LNCAP (cell line): ENCODE measurements around the gene KRTAP9-8.
"Not testable (repeated sequence)": the region's sequence is repeated elsewhere in the genome, so short reads cannot be mapped to it uniquely, and the experiment has no call there.

Source experiments
- TF ChIP-seq, protein P1 (sequence below): fragments of 450-650 bp; IDR thresholded peaks from 2 replicates; pipeline ENCODE4 v1.5.1; 2017; ENCODE audit warnings: mild to moderate bottlenecking

Gene KRTAP9-8

DNA sequence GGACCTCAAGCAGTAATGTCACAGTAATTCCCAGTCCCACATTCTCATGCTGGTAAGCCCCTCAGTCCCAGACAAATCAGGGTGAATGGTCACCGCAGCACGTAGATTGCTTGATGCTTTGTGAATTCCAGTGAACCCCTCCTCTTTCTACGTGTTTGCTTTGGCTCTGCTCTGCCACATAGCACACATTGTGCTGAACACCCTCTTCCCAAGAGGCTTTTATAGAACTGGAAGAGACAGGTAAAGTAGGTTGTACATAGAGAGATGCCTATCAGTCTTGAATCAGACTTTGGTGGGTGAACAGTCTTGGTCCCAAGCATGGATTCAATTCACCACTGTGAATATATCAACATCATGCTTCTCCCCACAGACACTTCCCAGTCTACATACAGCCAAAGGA lies 26.8 kb downstream of the KRTAP9-8 start:
- TF ChIP-seq, protein P1, sequence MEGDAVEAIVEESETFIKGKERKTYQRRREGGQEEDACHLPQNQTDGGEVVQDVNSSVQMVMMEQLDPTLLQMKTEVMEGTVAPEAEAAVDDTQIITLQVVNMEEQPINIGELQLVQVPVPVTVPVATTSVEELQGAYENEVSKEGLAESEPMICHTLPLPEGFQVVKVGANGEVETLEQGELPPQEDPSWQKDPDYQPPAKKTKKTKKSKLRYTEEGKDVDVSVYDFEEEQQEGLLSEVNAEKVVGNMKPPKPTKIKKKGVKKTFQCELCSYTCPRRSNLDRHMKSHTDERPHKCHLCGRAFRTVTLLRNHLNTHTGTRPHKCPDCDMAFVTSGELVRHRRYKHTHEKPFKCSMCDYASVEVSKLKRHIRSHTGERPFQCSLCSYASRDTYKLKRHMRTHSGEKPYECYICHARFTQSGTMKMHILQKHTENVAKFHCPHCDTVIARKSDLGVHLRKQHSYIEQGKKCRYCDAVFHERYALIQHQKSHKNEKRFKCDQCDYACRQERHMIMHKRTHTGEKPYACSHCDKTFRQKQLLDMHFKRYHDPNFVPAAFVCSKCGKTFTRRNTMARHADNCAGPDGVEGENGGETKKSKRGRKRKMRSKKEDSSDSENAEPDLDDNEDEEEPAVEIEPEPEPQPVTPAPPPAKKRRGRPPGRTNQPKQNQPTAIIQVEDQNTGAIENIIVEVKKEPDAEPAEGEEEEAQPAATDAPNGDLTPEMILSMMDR, result no peak

DNA sequence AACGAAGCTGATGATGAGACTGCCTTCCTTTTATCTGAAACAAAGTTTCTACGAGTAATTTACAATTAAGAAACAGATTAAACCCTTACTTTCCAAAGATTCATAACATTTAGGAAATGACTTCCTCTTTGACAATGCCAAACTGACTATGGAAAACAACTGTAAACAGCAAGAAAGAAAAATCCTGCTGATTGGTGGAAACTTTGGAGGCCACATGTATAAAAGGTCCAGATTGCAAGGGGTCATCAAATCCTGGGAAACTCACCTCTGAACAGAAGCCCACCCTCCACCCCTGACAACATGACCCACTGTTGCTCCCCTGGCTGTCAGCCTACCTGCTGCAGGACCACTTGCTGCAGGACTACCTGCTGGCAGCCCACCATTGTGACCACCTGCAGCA lies 27.3 kb downstream of the KRTAP9-8 start, which contains the start of gene KRTAP9-6:
Gene KRTAP9-6 (plus strand): TSS at position 301 of the 400 bp plus-strand sequence. CDS start 0 bp downstream, at position 301.
- TF ChIP-seq, protein P1, result no peak

DNA sequence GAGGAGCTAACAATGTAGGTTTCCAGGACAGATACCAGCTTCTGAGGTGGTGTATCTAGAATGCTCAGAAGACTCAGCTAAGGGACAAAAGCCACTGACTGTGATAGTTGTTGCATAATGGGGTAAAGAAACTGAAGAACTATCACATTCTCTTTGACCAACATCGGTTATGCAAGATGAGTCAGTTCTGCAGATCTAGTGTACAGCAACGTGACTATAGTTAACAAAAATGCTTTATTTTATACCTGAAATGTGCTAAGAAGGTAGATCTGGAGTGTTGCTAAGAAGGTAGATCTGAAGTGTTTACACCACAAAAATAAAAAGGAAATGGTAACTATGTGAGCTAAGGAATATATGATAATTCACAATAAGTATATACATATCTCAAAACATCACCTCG lies 29.9 kb downstream of the KRTAP9-8 start:
- TF ChIP-seq, protein P1, result no peak

DNA sequence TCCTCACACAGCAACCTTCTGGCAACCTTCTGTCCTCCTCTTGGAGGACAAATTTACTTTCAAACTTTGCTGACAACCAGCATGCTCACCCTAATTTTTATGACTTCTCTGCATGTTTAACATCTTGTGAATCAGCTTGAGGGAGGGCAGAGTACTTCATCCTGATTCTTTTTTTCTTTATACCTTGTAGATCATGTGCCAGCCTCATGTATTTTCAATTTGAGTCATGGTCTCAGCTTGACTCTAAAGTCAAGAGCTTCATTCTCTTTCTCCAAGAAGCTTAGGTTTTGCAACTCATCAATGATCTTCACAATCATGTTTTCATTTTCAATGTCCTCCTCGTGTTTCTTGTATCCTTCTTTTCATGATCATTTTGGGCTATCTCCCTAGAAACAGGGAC lies 34.1 kb downstream of the KRTAP9-8 start:
- TF ChIP-seq, protein P1, result no peak

DNA sequence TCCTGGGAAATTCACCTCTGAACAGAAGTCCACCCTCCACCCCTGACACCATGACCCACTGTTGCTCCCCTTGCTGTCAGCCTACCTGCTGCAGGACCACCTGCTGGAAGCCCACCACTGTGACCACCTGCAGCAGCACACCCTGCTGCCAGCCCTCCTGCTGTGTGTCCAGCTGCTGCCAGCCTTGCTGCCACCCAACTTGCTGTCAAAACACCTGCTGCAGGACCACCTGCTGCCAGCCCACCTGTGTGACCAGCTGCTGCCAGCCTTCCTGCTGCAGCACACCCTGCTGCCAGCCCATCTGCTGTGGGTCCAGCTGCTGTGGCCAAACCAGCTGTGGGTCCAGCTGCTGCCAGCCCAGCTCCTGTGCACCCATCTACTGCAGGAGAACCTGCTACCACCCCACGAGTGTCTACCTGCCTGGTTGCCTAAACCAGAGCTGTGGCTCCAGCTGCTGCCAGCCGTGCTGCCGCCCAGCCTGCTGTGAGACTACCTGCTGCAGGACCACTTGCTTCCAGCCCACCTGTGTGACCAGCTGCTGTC lies 37.9 kb downstream of the KRTAP9-8 start, which contains the start of gene KRTAP9-7:
Gene KRTAP9-7 (plus strand): TSS at position 51 of the 543 bp plus-strand sequence. CDS start 0 bp downstream, at position 51.
- TF ChIP-seq, protein P1, result not testable (repeated sequence)

DNA sequence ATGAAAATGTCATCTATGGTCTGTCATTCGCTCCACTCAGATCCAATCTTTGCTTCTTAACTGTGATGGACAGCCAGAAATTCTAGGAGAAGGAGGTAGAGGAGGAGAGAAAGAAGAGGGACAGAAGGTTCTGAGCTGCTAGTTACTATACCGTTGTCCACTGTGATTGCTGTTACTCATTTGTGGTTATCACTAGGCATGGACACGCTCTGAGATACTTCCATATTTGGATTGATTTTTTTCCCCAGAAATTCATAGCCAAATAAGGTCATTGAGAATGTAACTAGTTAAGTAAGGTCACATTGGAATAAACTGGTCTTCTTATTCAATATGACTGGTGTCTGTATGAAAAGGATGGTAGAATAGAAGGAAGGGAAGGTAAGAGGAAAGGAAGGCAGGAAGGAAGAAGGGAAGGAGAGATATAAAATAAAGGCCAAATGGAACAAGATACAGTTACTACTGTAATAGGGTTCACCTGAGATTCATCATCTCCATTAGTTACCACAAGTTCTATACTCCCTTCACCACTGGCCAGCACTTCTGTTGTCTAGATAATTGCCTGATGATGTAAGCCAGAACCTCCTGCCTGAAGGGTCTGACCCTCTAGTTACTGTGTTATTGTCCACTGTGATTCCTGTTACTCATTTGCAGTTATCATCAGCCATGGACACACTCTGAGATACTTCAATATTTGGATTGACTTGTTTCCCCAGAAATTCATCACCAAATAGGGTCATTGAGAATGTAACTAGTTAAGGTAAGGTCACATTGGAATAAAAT lies 40.6 kb downstream of the KRTAP9-8 start:
- TF ChIP-seq, protein P1, result no peak

DNA sequence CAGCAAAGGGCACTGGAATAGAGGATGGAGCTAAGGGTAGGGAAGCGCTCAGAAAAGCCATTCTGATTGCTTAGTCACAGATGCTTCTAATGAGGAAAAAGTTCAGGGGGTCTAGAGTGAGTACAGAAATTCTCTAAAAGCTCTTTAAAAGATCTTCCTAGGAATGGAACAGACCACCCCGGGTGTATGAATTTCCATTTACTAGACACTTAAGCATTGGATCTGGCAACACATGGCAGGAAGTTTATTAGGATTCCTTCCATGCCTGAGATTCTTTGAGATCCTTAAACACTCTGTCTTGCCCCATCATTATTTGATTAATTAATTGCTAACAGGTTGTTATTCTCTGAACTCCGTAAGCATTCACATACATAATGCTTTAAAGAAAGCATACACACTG lies 46.2 kb downstream of the KRTAP9-8 start:
- TF ChIP-seq, protein P1, result no peak
